ENCODE data around the gene MAGI2.

Gene MAGI2

GRCh38 chr7:78080811-78081210, 1372.7 kb downstream of the MAGI2 start:
- in situ Hi-C loops (cut with HindIII; ENCODE audit: low sequenced_read_pairs) = loop anchor here (5.0 kb wide), 1 partner anchor 54 kb away; no protein-coding TSS in a partner anchor

GRCh38 chr7:78080241-78080640, 1373.2 kb downstream of the MAGI2 start:
- in situ Hi-C loops (cut with HindIII; ENCODE audit: low sequenced_read_pairs) = loop anchor here (5.0 kb wide), 1 partner anchor 53 kb away; no protein-coding TSS in a partner anchor

- in situ Hi-C loops (cut with HindIII; ENCODE audit: low sequenced_read_pairs) = no loop called here
Observed at GRCh38 chr7:78074713-78075112, 1378.8 kb downstream of the MAGI2 start.

- in situ Hi-C loops (cut with HindIII; ENCODE audit: low sequenced_read_pairs) = no loop called here
Observed at GRCh38 chr7:78073609-78074382, 1379.7 kb downstream of the MAGI2 start.

GRCh38 chr7:78072201-78072590, 1381.3 kb downstream of the MAGI2 start:
- in situ Hi-C loops (cut with HindIII; ENCODE audit: low sequenced_read_pairs) = no loop called here

- in situ Hi-C loops (cut with HindIII; ENCODE audit: low sequenced_read_pairs) = no loop called here
Observed at GRCh38 chr7:78071491-78072200, 1381.8 kb downstream of the MAGI2 start.

GRCh38 chr7:78066599-78066998, 1386.9 kb downstream of the MAGI2 start:
- in situ Hi-C loops (cut with HindIII; ENCODE audit: low sequenced_read_pairs) = no loop called here

- in situ Hi-C loops (cut with HindIII; ENCODE audit: low sequenced_read_pairs) = no loop called here
Observed at GRCh38 chr7:78063758-78064157, 1389.7 kb downstream of the MAGI2 start.

GRCh38 chr7:78062214-78062613, 1391.3 kb downstream of the MAGI2 start:
- in situ Hi-C loops (cut with HindIII; ENCODE audit: low sequenced_read_pairs) = no loop called here

GRCh38 chr7:78057571-78057970, 1395.9 kb downstream of the MAGI2 start:
- in situ Hi-C loops (cut with HindIII; ENCODE audit: low sequenced_read_pairs) = no loop called here

- in situ Hi-C loops (cut with HindIII; ENCODE audit: low sequenced_read_pairs) = no loop called here
Observed at GRCh38 chr7:78055599-78055998, 1397.9 kb downstream of the MAGI2 start.

GRCh38 chr7:78055001-78055573, 1398.4 kb downstream of the MAGI2 start:
- in situ Hi-C loops (cut with HindIII; ENCODE audit: low sequenced_read_pairs) = no loop called here

GRCh38 chr7:78052112-78052511, 1401.4 kb downstream of the MAGI2 start:
- in situ Hi-C loops (cut with HindIII; ENCODE audit: low sequenced_read_pairs) = no loop called here

- in situ Hi-C loops (cut with HindIII; ENCODE audit: low sequenced_read_pairs) = no loop called here
Observed at GRCh38 chr7:78047800-78048199, 1405.7 kb downstream of the MAGI2 start.

GRCh38 chr7:78043159-78043558, 1410.3 kb downstream of the MAGI2 start:
- in situ Hi-C loops (cut with HindIII; ENCODE audit: low sequenced_read_pairs) = no loop called here

GRCh38 chr7:78041423-78041822, 1412.0 kb downstream of the MAGI2 start:
- in situ Hi-C loops (cut with HindIII; ENCODE audit: low sequenced_read_pairs) = no loop called here

- in situ Hi-C loops (cut with HindIII; ENCODE audit: low sequenced_read_pairs) = no loop called here
Observed at GRCh38 chr7:78039790-78040776, 1413.4 kb downstream of the MAGI2 start.

GRCh38 chr7:78038465-78039080, 1414.9 kb downstream of the MAGI2 start:
- in situ Hi-C loops (cut with HindIII; ENCODE audit: low sequenced_read_pairs) = no loop called here

- in situ Hi-C loops (cut with HindIII; ENCODE audit: low sequenced_read_pairs) = no loop called here
Observed at GRCh38 chr7:78037603-78038002, 1415.9 kb downstream of the MAGI2 start.

- in situ Hi-C loops (cut with HindIII; ENCODE audit: low sequenced_read_pairs) = no loop called here
Observed at GRCh38 chr7:78033410-78033809, 1420.1 kb downstream of the MAGI2 start.

Measured in endothelial cell of hepatic sinusoid (primary cell).